GM15510 (cell line): Measurements from ENCODE around the gene MOB1B.

ENCODE experiments used
- POLR2A ChIP-seq: IDR thresholded peaks from 3 replicates; pipeline ENCODE4 v1.6.1; 2011; ENCODE audit warnings: borderline replicate concordance; ENCODE audit not compliant: insufficient read length; ENCODE audit errors: extremely low read depth

MOB1B gene

DNA sequence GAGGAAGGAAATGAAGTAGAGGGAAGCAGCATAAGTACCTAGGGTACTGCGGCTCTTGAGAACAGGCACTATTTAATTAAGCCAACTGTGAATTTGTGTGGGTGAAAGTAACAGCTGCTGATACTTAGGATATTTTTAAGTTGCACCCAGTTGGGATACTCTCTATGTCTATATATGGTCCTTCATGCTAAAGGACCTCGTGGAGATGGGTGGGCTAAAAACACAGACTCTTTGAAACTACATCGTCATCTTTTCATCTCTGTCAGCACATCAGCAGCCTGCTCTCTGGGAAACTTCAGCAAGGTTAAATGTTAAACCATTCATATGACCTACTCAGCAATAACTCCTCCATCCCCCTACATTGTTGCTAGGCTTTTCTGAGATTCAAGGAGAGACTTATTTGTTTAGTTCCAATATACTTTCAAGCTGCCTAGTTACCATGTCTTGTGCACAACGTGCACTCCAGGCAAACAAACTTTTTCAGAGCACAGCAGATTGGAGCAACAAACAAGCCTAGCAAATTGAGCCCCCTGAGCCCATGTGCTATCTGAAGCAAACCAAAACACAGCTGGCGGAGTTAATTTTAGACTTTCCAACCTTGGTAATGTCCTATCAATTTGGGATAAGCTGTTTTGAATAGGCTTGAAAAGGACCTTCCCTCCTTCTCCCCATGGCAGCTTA is 6.2 kb upstream of the MOB1B start:
- TF ChIP-seq POLR2A: no peak

DNA sequence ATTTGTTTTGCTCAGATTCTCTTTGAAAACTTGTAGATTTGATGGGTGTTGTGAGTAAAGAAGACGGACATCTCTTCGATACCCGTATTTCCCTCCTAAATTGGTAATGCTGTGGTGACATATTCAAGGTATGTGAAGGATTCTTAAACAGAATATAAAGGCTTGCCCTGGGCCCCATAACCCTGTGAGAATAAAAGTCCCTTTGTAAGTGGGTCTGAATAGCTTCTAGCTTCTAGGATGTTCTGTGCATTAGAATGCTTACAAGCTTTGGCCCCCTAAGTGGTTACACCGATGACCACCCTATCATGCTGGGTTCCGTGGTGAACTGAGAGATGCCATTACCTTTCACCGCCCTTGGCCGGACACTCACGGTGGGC is 574 bp upstream of the MOB1B start:
- TF ChIP-seq POLR2A: no peak

DNA sequence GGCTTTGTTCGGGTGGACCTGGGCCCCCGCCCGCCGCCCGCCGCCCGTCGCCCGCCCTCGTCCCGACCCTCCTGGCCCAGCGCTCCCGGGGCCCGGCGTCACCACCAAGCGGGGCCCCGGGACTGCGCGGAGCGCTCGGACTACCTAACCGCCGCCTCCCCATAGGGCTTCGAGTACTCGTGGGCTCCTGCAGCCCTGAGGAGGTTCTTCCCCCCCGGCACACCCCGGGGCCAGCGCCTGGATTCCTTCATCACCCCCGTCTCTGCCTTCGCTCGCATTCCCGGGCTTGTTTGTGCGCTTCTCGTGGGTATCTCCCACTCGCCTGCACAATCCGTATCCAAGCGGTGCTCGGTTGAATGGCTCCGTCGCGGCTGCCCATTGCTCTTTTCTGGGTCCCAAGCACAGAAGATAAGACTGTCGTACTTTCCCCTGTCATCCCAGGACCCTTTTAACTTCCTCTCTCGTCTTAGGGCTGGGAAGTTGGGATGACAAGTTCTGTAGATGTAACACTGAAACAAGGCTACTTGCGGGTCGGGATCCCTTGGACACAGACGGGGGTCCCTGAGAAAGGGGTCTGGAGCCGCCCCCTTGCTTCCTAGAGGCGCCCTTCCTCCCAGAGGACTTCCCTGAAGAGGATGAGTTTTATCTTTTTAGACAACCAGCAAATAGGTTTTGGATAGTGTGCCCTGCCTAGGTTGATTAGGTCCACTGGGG is 565 bp downstream of the MOB1B start:
- TF ChIP-seq POLR2A: no peak

DNA sequence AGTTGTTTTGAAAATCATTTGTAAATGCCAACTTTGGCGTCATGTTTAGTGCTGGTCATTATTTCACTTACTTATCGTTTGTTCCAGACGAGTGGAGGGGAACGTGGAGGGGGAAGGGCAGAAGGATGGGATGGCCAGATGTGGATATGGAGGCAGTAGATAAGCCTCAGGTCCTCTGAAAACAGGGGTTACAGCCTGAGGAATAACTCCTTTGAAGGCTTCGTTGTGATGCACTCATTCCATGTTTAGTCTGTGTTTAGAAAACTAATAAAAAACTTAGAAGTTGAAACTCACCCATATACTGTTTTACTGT is 1.1 kb downstream of the MOB1B start:
- no peak for TF ChIP-seq POLR2A

DNA sequence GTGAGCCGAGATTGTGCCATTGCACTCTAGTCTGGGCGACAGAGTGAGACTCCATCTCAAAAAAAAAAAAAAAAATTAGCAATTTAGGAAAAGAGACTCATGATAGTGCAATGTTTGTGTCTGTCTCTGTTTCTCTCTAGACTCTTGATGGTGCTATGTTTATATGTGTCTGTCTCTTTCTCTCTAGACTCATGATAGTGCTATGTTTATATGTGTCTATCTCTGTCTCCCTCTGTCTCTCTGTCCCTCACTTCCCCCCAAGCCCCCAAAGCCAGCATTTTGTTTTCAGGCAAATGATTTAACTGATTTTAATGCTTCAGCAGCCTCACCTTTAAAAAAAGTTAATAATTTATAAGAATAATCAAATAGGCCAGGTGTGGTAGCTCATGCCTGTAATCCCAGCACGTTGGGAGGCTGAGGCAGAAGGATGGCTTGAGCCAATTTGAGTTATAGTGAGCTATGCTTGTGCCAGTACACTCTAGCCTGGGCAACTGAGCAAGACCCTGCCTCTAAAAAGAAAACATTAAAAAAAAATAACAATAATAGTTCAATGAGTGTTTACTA is 6.9 kb downstream of the MOB1B start:
- TF ChIP-seq POLR2A: no peak

DNA sequence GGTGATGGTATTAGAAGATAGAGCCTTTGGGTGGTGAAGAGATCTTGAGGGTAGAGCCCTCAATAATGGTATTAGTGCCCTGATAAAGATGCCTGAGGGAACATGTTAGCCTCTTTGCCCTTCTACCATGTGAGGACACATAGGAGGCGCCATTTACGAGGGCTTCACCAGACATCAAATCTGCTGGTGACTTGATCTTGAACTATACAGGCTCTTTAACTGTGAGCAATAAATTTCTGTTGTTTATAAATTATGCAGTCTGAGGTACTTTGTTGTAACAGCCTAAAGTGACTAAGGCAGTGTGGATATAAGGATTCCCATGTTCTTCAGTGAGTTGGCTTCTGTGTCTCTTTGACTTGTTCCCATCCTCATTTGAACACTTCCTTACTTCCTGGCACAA is 11.8 kb downstream of the MOB1B start:
- TF ChIP-seq POLR2A: no peak

DNA sequence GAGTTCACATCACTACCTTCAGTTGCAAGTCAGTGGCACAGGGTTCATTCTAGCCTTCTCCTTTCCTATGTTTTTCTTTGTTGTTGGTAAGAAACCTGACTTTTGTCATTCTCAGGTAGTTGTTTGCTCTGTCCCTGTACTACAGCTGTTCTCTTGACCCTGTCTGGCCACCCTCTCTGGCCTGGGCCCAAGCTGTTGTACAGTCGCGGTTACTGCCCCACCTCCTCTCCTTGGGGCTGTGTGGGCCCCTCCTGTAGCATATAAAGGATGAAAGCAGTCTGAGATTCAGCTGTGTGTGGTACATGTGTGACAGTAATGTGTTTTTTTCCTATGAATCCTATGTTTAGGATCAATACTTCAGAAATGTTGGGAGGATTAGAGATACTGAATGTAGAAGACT is 12.5 kb downstream of the MOB1B start:
- TF ChIP-seq POLR2A: no peak

DNA sequence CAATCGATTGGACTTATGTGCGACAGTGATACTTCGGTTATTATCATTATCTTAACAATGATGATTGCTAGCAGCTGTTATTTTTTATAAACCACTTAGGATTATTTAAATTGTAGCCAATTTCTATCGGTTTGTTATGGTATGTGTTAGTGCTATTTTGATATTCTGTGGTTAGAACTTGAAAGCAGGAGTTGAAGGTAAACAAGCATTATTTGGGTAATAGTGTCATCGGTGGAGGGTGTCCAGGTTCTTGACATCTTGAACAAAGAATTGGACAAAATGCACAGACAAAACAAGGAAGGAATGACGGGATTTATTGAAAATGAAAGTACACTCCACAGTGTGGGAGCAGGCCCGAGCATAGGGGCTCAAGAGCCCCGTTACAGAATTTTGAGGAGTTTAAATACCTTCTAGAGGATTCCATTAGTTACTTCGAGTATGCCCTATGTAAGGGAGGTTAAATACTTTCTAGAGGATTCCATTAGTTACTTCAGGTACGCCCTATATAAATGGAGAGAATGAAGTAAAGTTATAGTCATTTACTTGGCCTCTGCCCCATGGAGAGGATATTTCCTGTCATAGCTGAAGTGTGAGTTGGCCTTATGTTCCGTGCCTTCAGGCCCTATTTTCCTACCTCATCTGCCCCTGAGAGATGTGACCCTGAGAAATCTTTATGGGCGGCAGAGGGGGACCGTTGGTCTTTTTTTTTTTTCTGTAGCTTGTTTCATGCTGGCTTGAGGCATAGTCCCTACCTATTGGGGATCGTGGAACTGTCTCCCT is 13.1 kb downstream of the MOB1B start:
- no peak for TF ChIP-seq POLR2A

DNA sequence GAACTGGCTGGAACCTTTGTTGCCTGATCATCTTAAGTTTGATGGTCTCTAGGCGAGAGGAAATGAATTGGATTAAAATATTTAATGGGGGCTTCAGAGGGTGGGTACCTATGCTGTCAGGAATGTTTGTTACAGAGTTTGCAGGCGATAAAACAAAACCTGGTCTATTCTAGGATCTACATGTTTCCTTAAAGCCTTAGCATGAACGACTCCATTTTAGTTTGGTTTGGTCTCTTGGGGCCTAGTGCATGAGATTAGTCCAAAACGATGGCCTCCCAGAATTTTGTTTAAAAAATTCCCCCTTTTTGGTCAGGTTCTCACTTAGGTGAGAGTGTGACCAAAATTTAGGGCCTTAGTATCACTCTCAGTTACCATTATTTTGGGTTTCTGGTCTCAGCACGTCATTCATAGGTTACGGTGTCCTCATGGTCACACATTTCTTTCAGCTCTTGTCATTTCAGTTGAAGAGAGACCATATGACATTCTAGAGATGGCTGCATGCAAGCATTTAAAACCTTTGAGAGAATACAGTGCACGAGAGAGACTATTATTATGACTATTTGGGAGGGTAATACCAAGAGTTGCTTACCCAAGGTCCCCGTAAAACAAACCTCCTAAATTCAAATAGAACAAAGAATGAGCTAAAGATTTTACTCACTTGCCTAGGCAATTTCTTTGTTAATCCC is 13.8 kb downstream of the MOB1B start:
- no peak for TF ChIP-seq POLR2A

DNA sequence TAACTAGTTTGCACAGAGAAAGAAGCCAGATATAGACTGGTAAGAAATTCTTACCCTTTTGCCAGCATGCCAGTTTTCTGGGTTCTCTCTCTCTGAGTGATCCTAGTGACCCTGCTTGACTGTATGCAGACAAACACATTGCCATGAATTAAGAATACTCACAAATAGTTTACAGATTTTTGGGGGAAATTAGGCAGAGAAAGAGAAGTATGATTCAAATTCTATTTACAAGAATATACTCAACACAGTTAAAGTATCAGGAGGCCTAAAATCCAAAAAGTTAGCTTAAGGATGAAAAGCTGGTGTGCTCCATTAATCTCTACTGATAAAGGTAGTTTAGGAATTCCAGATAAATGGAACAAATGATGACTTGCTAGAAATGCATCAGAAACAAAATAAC is 18.4 kb downstream of the MOB1B start:
- no peak for TF ChIP-seq POLR2A

DNA sequence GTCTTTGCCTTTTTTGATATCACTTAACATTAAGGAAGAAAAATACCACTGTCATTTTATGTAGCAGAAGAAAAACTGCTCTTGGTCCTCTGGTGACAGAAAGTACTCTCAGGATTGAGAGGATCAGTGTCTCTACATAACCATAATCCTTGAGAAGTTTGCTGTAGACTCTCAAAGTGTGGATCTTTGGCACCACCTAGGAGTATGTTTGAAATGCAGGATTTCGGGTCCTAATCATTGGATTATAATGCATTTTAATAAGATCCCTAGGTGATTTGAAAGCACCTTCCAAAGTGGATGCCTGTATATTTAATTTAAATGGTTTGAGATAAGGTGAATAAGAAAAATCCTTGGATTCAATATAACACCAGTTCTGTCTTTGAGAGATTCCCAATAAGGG is 23.2 kb downstream of the MOB1B start:
- no peak for TF ChIP-seq POLR2A

DNA sequence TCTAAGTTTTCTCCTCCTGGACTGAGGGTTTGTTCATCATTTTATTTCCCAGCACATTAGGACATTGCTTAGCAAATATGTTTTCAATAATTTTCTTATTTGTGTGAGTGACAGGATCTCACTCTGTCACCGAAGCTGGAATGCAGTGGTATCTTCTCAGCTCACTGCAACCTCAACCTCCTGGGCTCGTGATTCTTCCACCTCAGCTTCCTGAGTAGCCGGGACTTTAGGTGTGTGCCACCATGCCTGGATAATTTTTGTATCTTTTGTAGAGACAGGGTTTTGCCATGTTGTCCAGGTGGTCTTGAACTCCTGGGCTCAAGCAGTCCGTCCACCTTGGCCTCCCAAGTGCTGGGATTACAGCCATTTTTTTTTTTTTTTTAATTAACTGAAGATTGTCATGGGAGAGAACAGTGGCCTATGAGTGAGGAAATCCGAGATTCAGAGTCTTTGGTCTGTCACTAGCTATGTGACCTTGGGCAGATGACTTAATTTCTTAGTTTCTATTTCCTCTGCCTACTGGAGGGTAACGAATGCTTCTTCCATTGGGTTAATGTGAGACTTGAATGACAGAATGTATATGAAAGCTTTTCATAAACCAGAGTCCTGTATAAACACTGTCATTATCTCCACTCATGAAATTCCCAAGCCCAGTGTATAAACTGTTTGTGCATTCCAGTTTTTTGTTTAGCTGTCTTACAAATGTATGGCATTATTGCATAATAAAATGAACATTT is 23.9 kb downstream of the MOB1B start:
- TF ChIP-seq POLR2A: no peak

DNA sequence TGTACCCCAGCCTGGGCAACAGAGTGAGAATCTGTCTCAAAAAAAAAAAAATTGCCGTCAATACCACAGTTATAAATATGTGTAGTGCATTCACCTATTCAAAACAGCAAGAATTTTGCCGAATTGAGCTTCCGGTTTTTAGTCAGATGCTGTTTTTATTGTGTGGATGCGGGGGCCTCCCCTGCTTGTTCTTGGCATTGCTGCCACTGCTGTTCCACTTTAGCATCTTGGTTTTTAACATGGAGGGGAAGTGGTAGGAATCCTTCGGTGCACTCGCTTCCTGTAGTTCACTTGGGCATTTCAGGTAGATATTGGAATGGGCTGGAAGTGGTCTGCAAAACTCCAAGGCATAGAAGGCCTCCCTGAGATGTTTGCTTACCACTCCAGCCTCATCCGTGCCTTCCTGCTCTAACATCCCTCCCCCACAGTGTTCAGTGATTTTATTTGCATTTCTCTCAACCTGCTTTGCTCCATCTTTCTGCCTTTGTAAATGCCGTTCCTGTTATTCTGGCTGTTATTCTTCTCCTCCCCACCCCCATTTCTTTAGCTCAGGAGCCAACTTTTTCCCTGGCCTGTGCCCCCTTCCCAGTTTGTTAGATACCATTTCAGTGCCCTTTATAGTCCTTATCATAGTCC is 25.5 kb downstream of the MOB1B start:
- TF ChIP-seq POLR2A: no peak

DNA sequence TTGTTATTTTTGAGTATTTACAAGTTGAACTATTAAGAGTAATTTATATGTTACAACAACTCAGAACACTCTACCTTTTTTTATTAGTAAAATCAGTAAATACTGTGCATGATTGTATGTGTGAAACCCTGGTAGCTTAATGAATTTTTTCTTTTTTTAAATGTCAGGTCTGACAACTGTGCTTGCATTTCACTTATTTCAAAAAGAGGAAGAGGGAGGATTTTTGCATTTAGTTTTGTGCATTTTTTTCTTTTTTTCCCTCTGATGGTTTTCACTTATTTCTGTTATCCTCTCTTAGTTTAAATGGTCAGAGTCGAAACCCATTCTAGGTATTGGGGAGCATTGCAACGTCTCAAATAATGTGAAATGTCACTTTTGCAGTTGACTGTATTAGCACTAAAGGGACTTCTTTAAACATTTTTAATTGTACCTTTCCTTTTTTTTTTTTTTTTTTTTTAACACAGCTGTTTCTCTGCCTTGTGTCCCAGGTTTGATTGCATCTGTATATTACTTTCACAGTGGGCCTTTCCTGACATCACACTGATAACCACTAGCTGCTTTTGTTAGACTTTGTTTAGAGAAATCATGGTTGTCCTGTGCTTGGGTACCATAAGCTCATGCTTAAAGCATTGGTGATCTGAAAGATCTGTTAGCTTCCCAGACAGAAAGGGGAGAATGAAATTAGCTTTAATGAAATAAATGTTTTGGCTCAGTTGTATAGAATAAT is 28.5 kb downstream of the MOB1B start:
- no peak for TF ChIP-seq POLR2A

DNA sequence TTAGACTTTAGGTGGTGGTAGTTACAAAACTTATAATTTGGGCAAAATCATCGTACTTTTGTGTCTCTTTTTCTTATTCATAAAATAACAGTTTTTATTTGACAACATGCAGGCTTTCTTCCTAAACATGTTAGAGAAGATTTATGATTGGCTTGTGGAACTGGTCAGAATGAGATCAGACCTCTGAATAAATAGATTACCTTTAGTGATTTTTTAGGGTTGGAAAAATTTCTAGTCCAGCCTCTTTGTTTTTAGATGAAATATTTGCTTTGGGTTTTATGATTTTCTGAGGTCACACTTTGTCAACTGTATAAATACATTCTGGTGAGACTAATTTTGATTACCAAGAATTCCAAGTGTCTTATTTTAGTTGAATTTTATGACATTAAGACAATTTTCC is 29.2 kb downstream of the MOB1B start:
- TF ChIP-seq POLR2A: no peak
